Kidney (tissue), 14 donors: ENCODE measurements around the gene WSCD1. TPM values are rescaled to one million over a fixed set of nuclear protein-coding genes. Genes with fewer than 3 reads are reported as not detected.

Experiments used
- DNase-seq, 5 donors: peaks; one replicate each; pipeline ENCODE4 v3.0.0-alpha.2; 2013 to 2020
- FAIRE-seq: peaks from 2 replicates; lab custom pipeline; 2012; peaks lifted over from hg19 to GRCh38; lab: Jason Lieb, UNC
- H3K27ac ChIP-seq, 2 donors: one replicate each; pipeline ENCODE4 v1.7.0; 2013; ENCODE audit warnings: low read depth in 2 of 2, low read length in 2 of 2, inconsistent platforms in 1 of 2
- H3K27me3 ChIP-seq: one replicate; pipeline ENCODE4 v1.7.1; 2013; ENCODE audit warnings: low read length, inconsistent platforms; ENCODE audit not compliant: control insufficient read depth, insufficient read depth
- H3K36me3 ChIP-seq, 3 donors: one replicate each; pipeline versions ENCODE4 v1.7.0 to v1.7.1; 2013; ENCODE audit warnings: low read length in 3 of 3, control low read depth in 1 of 3, inconsistent platforms in 1 of 3; ENCODE audit not compliant: insufficient read depth in 3 of 3, control insufficient read depth in 2 of 3
- H3K4me1 ChIP-seq, 3 donors: one replicate each; pipeline versions ENCODE4 v1.7.0 to v1.7.1; 2013; ENCODE audit warnings: low read length in 3 of 3, inconsistent platforms in 1 of 3, low read depth in 1 of 3; ENCODE audit not compliant: control insufficient read depth in 2 of 3, insufficient read depth in 2 of 3
- H3K4me3 ChIP-seq, 3 donors: one replicate each; pipeline versions ENCODE4 v1.7.0 to v1.8.1; 2013; ENCODE audit warnings: low read length in 3 of 3, control low read depth in 1 of 3, inconsistent platforms in 1 of 3
- H3K9ac ChIP-seq, 3 donors: one replicate each; pipeline versions ENCODE4 v1.7.0 to v1.7.1; 2013; ENCODE audit warnings: low read length in 3 of 3, control low read depth in 1 of 3, inconsistent platforms in 1 of 3
- H3K9me3 ChIP-seq, 3 donors: one replicate each; pipeline versions ENCODE4 v1.7.0 to v1.7.1; 2013; ENCODE audit warnings: low read length in 3 of 3, control low read depth in 1 of 3, inconsistent platforms in 1 of 3; ENCODE audit not compliant: control insufficient read depth in 2 of 3, insufficient read depth in 1 of 3
- CTCF ChIP-seq: IDR thresholded peaks from 3 replicates; pipeline ENCODE4 v1.5.1; 2012; ENCODE audit warnings: mild to moderate bottlenecking, moderate library complexity, borderline replicate concordance; ENCODE audit not compliant: insufficient read depth; ENCODE audit errors: extremely low read depth
- intact Hi-C: fragments of 100-400 bp; cut with DNase I; formaldehyde crosslinking; loops from one replicate; pipeline ENCODE4 v1.11.1; 2022
- polyA plus RNA-seq: library from polyadenylated mRNA; stranded (reverse); fragments of 350-450 nt; fragmentation: Illumina TruSeq; extraction: RNeasy Lipid Tissue Mini Kit (QIAGEN cat#74804); gene quantifications from one replicate; pipeline ENCODE4 v1.2.3, GENCODE V29; 2014; ENCODE audit warnings: low read depth, low replicate concordance; ENCODE audit not compliant: insufficient read depth
- total RNA-seq: library from RNA; stranded (reverse); fragmentation: NEBNext Ultra II Directional; extraction: Animal tissue kit (Norgen Biotek cat#: 25700); gene quantifications from one replicate; pipeline ENCODE4 v1.2.1, GENCODE V29; 2021
- donor health status: control.
- donor health status: control.
- donor health status: control.
- donor health status: control.
- donor health status: control.
- donor health status: DM: yes; HTN: yes; CAD: no.
- donor health status: Normal renal cell carcinoma (clear cell type).

The WSCD1 gene
- total and polyA plus RNA-seq, 2 donors from 2014 or later: 5.4 to 14.5 TPM

GRCh38 chr17:6162216-6162615 lies 92.0 kb downstream of the WSCD1 start:
- Histone ChIP-seq H3K9me3 (no peaks in the 10 kb centered on the region), H3K9ac (no peak overlapping the region), H3K27me3 (no peaks in the 10 kb centered on the region), H3K36me3 (no peaks in the 10 kb centered on the region), H3K27ac (no peak overlapping the region), H3K4me1 (no peaks in the 10 kb centered on the region), H3K4me3 (no peak overlapping the region)
- no peak for TF ChIP-seq CTCF
- peak in 2 of 5 donors; percentile 31 to 45 for DNase-seq
- intact Hi-C loops: no loop called here
- FAIRE-seq: no peak

GRCh38 chr17:6162892-6163291 lies 92.7 kb downstream of the WSCD1 start:
- H3K27me3 ChIP-seq: no peaks in the 10 kb centered on the region
- H3K36me3 ChIP-seq: no peaks in the 10 kb centered on the region
- DNase-seq: peak in 2 of 5 donors; percentile 36 to 53
- FAIRE-seq: no peak
- H3K4me1 ChIP-seq: no peaks in the 10 kb centered on the region
- H3K9ac ChIP-seq: no peak overlapping the region
- intact Hi-C loops: no loop called here
- no peak overlapping the region for H3K4me3 ChIP-seq
- no peak for TF ChIP-seq CTCF
- no peak overlapping the region for H3K27ac ChIP-seq
- H3K9me3 ChIP-seq: no peaks in the 10 kb centered on the region

- FAIRE-seq (no peak), DNase-seq (peak in 1 of 5 donors; percentile 54)
- Histone ChIP-seq H3K36me3 (no peaks in the 10 kb centered on the region), H3K9ac (no peak overlapping the region), H3K27ac (no peak overlapping the region), H3K9me3 (no peaks in the 10 kb centered on the region), H3K27me3 (no peaks in the 10 kb centered on the region), H3K4me3 (no peak overlapping the region), H3K4me1 (no peaks in the 10 kb centered on the region)
- TF ChIP-seq CTCF: no peak
- intact Hi-C loops: no loop called here
Measured at GRCh38 chr17:6163612-6164333, 93.6 kb downstream of the WSCD1 start.
